ENCODE measurements around the gene KIF21B.

Gene KIF21B

DNA sequence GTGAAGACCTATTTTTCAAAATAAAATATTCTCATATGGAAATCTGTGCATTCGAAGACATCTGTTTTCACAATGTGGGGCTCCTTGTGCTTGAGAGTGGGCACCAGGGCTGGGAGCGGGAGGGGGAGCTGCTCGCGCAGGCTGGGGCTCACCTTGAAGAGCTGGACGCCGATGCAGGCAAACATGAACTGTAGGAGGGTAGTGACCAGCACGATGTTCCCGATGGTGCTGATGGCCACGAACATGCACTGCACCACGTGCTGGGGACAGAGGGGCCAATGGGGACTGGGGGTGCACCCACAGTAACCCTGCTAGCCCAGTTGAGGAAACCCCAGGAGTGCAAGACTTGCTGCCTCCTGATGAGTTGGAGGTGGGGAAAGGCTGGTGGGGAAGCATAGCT lies 42.2 kb upstream of the KIF21B start:
- DNase-seq: no peak
- no peaks in the 10 kb centered on the region for H3K9me3 Mint-ChIP-seq
- no peak overlapping the region for H3K27ac Mint-ChIP-seq
- TF ChIP-seq, protein P1, sequence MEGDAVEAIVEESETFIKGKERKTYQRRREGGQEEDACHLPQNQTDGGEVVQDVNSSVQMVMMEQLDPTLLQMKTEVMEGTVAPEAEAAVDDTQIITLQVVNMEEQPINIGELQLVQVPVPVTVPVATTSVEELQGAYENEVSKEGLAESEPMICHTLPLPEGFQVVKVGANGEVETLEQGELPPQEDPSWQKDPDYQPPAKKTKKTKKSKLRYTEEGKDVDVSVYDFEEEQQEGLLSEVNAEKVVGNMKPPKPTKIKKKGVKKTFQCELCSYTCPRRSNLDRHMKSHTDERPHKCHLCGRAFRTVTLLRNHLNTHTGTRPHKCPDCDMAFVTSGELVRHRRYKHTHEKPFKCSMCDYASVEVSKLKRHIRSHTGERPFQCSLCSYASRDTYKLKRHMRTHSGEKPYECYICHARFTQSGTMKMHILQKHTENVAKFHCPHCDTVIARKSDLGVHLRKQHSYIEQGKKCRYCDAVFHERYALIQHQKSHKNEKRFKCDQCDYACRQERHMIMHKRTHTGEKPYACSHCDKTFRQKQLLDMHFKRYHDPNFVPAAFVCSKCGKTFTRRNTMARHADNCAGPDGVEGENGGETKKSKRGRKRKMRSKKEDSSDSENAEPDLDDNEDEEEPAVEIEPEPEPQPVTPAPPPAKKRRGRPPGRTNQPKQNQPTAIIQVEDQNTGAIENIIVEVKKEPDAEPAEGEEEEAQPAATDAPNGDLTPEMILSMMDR (IDR thresholded peaks at IDR 0.05): no peak
- H3K4me1 Mint-ChIP-seq: peaks cover 33% of the 10 kb centered on the region
- H3K36me3 Mint-ChIP-seq (ENCODE audit: low read depth): no peaks in the 10 kb centered on the region
- no peaks in the 10 kb centered on the region for H3K27me3 Mint-ChIP-seq (ENCODE audit: low read depth, poor library complexity)
- H3K4me3 Mint-ChIP-seq: no peak overlapping the region

DNA sequence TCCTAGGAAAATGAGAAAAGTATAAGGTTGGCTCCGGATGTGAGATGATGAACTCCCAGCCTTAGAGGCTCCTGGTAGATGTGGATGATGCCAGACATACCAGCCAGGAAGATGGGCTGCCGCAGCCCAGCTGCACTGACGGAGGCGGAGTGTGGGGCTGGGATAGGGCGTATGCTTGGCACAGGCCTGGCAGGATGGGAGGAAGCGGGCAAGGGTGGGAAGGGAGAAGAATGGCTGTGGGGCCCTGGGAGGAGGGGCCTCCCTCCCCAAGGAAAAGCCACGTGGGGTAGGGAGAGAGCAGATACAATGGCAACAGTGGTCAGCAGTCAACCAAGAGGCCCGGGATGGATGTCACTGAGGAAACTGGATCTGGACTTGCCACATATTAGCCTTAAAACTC lies 41.3 kb upstream of the KIF21B start:
- H3K4me1 Mint-ChIP-seq: peaks cover 35% of the 10 kb centered on the region
- no peak for DNase-seq
- H3K36me3 Mint-ChIP-seq (ENCODE audit: low read depth): no peaks in the 10 kb centered on the region
- H3K9me3 Mint-ChIP-seq: no peaks in the 10 kb centered on the region
- no peaks in the 10 kb centered on the region for H3K27me3 Mint-ChIP-seq (ENCODE audit: low read depth, poor library complexity)
- H3K4me3 Mint-ChIP-seq: no peak overlapping the region
- no peak overlapping the region for H3K27ac Mint-ChIP-seq
- TF ChIP-seq, protein P1 (IDR thresholded peaks at IDR 0.05): no peak

DNA sequence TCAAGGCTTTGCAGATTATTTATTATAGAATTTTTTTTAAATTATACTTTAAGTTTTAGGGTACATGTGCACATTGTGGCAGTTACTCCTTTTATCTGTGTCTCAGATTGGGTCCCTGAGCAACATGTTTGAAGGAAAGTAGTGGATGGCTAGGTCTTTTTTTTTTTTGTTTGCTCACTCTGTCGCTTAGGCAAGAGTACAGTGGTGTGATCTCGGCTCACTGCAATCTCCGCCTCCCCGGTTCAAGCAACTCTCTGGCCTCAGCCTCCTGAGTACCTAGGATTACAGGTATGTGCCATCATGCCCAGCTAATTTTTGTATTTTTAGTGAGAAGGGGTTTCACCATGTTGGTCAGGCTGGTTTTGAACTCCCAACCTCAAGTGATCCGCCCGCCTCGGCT lies 39.6 kb upstream of the KIF21B start:
- Mint-ChIP-seq H3K9me3 (no peaks in the 10 kb centered on the region), H3K27ac (no peak overlapping the region), H3K4me1 (peaks cover 32% of the 10 kb centered on the region), H3K4me3 (no peak overlapping the region), H3K27me3 (ENCODE audit: low read depth, poor library complexity) (no peaks in the 10 kb centered on the region), H3K36me3 (ENCODE audit: low read depth) (no peaks in the 10 kb centered on the region)
- TF ChIP-seq, protein P1 (IDR thresholded peaks at IDR 0.05): no peak
- DNase-seq: no peak

DNA sequence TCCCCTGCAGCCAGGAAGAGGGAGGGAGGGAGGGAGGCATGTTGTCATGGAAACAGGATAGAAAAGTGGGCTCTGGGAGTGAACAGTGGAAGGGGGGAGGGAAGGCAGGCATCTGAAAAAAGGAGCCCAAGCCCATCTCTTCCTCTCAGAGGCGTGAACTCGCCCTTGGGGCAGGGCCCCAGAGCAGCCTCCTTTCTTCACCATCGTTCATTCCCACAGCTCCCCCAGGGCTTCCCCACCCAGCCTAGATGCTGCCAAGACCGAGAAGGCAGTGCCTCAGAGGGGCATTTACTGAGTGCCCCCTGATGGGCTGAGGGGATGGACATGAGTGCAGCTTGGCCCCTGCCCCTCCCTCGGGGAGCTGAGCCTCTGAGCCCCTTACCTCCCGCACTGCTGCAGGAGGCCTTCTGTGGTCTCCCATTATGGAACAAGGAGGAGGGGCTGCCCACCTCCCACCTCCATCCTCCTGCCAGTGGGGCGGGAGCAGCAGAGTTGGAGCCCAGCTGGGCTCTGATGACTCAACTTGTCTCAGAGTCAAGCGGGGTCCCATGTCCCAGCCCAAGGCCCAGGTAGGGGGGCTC lies 39.1 kb upstream of the KIF21B start:
- Mint-ChIP-seq H3K27me3 (ENCODE audit: low read depth, poor library complexity) (no peaks in the 10 kb centered on the region), H3K36me3 (ENCODE audit: low read depth) (no peaks in the 10 kb centered on the region), H3K4me1 (peaks cover 29% of the 10 kb centered on the region), H3K9me3 (no peaks in the 10 kb centered on the region), H3K4me3 (no peak overlapping the region), H3K27ac (no peak overlapping the region)
- DNase-seq: no peak
- TF ChIP-seq, protein P1 (IDR thresholded peaks at IDR 0.05): no peak

DNA sequence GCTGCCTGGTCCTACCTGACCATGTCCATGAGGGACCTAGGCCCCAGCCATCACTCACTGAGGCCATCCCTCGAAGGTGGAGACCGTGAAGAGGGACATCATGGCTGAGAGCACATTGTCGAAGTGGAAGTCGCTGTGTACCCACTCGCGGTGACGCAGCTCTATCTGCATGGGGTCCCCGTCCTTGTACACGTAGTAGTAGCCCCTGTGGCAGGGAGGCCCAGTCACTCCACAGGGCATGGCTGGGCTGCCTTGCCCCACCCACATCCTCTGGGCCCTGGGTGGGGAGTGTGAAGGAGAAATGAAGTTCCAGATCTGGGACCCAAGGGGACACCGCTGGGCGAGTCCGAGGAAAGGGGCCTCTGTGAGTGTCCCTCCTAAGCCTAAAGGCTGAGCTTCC lies 38.4 kb upstream of the KIF21B start:
- TF ChIP-seq, protein P1 (IDR thresholded peaks at IDR 0.05): no peak
- H3K4me1 Mint-ChIP-seq: peaks cover 27% of the 10 kb centered on the region
- H3K27me3 Mint-ChIP-seq (ENCODE audit: low read depth, poor library complexity): peaks cover 6% of the 10 kb centered on the region
- no peak for DNase-seq
- H3K4me3 Mint-ChIP-seq: no peak overlapping the region
- no peaks in the 10 kb centered on the region for H3K9me3 Mint-ChIP-seq
- no peak overlapping the region for H3K27ac Mint-ChIP-seq
- no peaks in the 10 kb centered on the region for H3K36me3 Mint-ChIP-seq (ENCODE audit: low read depth)

DNA sequence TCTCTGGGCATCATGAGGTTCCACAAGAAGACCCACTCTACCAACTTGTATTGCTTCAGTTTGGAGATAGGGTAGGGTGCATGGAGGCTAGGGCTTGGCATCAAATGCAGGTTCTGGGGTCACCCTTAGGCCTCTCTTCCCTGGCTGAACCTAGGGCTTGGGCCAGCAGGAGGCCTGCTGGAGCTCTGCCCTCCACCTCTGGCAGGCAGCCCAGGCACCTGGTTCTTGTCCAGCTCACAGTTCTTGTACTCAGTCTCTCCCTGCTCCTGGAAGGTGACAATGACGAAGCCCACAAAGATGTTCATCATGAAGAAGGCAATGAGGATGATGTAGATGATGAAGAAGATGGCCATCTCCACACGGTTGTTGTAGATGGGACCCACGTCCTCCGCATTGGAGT lies 37.5 kb upstream of the KIF21B start:
- no peak for DNase-seq
- Mint-ChIP-seq H3K4me3 (no peak overlapping the region), H3K9me3 (no peaks in the 10 kb centered on the region), H3K4me1 (peaks cover 35% of the 10 kb centered on the region), H3K36me3 (ENCODE audit: low read depth) (no peaks in the 10 kb centered on the region), H3K27me3 (ENCODE audit: low read depth, poor library complexity) (peaks cover 13% of the 10 kb centered on the region), H3K27ac (no peak overlapping the region)
- TF ChIP-seq, protein P1 (IDR thresholded peaks at IDR 0.05): no peak
